Transverse colon (tissue), 4 donors: ENCODE results near the gene SIGLEC7.

Experiments used
- CTCF ChIP-seq, 5 experiments: fragments of 200-600 bp in 3 of 5; fragments of 450-650 bp in 2 of 5; sonication (generic) in 3 of 5; IDR thresholded peaks; 1 replicate in 2 of 5; 2 replicates in 3 of 5; pipeline ENCODE4 v1.5.1; 2016 to 2017; ENCODE audit warnings: antibody characterized with exemption in 5 of 5, inconsistent platforms in 3 of 5, mild to moderate bottlenecking in 2 of 5, moderate library complexity in 1 of 5
- EP300 ChIP-seq: sonication (generic); formaldehyde crosslinking; IDR thresholded peaks from one replicate; pipeline ENCODE4 v1.6.1; 2017; ENCODE audit warnings: antibody characterized with exemption, low read depth
- POLR2A ChIP-seq: fragments of 450-650 bp; IDR thresholded peaks from one replicate; pipeline ENCODE4 v1.6.1; 2016; ENCODE audit warnings: antibody characterized with exemption, mild to moderate bottlenecking, moderate library complexity
- POLR2AphosphoS5 ChIP-seq, 3 donors: sonication (generic); formaldehyde crosslinking; IDR thresholded peaks; one replicate each; pipeline ENCODE4 v1.6.1; 2016; ENCODE audit warnings: antibody characterized with exemption in 3 of 3

GRCh38 chr19:51119611-51120010 lies 22.5 kb upstream of the SIGLEC7 start:
- TF ChIP-seq EP300 = no peak
- TF ChIP-seq CTCF (IDR thresholded peaks at IDR 0.05) = no peak
- no peak for TF ChIP-seq POLR2A
- no peak for TF ChIP-seq POLR2AphosphoS5 (IDR thresholded peaks at IDR 0.05)
